GM21723 (cell line): ENCODE results near the gene EML6.
A peak's percentile ranks its signal among the peaks of the same experiment; 100 is the strongest.
"Not testable (repeated sequence)": the region's sequence is repeated elsewhere in the genome, so short reads cannot be mapped to it uniquely, and the experiment has no call there.

Source experiments
- ATAC-seq: cut with Tn5 transposase; IDR thresholded peaks from one replicate; pipeline ENCODE4 v1.9.1; 2021; ENCODE audit warnings: mild to moderate bottlenecking, moderate library complexity; ENCODE audit not compliant: unreplicated experiment

The EML6 gene

DNA sequence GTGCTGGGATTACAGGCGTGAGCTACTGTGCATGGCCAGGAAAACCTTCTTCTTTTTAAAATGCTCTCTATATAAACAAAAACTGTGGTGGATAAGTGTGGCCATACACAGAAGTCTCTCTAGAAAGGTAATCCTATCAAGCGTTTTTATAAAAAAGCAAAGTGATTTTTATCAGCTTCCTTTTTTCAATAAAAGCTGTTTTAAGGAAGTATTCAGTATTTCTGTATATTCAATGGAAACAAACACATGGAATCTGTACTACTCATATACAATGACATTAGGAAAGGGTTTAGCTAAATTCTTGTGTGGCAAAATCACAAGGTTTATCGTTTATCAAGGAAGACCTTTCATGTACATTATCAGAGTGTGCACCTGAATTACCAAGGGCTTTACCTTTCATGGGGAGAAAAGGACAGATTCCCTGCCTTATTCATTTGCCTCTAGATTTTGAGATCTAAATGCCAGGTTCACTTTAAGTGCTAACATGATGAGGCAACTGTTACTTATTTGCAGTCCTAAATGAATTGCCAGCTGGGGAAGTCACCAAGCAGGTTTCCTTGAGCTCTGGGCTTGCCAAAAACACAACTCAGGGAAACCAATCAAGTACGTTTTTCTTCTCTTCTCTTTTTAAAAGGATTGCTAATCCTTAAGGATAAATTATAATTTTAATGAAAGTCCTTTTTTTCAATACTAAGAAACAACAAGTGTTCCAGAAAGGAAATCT lies 256.0 kb downstream of the EML6 start:
- ATAC-seq: no peak

DNA sequence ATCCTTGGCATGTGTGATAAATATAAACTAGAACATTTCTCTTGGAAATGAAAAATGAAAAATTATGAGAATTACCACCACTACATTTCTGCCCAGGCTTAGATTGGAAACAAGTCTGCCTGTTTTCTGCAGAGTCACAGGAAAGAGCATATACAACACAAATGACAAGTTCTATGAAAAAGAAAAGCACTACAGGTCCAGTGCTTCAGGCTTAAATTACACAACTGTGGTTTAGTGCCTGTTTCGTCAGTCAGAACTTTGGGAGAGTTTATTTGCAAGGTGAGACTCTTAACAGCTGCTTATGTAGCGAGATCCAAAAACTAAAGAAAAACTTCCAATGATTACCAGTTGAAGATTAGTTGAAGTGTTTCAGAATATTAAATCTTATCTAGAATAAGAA lies 257.9 kb downstream of the EML6 start:
- no peak for ATAC-seq

DNA sequence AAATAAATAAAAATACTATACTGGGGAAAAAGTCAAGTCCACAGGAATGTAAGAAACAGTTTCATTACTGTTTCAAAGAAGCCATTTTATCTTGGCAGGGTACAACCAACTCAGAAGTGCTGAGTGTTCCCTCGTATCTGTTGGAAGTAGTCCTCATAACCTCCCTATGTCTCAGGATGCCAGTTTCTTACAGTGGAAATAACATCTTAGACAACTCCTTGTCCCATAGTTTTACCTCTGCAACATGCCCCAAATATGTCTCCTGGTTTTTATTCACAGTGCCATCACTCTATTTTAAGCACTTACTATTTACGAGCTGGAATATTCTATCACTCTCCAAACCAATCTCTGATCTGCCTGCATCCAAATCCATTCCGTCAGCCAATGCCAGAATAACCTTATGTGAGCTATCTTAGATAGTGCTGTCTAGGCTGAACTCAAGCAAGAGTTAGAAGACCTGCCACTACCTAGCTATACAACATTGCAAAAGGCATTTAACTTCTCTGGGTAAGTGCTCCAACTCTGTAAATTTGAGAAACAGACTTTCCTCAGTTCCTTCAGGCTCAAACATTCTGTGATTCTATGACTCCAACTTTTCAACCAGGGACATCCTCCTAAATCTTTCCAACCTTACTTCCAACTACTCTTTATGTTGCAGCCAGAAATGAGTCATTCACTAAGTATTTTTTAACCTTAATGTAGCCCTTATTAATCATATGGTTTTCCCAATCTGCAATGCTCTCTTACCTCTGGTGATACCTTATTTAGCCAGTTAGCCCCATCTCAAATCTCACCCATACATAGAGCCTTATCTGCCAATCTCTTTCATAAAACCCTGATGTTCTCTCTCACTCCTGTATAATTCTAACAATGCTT lies 260.1 kb downstream of the EML6 start:
- no peak for ATAC-seq

DNA sequence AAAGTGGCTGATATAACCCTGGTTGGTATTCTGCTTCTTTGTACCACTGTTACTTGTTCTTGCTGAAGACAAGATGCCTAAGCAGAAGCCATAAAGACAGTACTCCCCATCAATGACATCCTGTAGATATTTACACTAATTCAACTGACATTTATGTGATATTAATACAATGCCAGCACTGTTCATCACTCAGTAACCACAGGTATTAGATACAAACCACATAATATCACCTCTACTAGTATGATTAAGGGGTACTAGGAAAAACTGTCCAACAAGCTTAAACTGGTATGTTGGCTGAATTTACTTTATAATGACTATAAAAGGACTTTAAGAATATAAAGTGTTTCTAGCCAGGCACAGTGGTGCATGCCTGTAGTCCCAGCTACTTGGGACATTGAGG lies 261.0 kb downstream of the EML6 start:
- no peak for ATAC-seq

DNA sequence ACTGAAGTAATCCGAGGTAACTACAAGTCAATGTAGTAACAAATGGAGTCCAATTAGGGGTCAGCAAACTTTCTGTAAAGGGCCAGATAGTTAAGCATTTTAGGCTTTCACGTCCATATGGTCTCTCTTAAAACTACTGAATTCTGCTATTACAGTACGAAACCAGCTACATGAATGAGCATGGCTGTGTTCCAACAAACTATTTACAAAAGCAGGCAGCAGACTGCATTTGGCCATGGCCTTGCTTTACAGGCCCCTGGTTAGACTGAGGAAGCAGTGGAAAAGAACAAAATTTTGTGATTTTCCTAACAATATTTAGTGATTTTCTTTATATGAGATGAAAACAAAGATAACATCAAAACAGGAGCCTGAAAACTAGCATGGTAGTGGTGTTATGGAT lies 262.8 kb downstream of the EML6 start:
- no peak for ATAC-seq

DNA sequence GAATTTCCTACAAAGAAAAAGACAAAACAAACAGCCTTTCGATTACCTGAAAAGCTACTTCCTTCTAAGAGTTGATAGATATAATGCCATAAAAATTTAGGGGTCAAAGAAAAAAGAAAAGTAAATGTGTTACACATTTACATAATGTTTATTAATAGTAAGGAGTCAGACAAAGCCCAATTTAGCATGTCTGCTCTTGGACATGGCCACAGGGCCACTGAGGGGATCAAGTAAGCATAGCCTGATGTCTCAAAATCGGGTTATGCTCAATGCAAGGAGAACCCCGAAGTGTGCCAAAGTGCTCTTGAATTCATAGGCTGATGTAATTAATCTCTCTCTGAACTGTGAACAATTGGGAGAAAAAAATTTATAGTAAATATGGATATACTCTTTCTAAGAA lies 265.1 kb downstream of the EML6 start:
- no peak for ATAC-seq

DNA sequence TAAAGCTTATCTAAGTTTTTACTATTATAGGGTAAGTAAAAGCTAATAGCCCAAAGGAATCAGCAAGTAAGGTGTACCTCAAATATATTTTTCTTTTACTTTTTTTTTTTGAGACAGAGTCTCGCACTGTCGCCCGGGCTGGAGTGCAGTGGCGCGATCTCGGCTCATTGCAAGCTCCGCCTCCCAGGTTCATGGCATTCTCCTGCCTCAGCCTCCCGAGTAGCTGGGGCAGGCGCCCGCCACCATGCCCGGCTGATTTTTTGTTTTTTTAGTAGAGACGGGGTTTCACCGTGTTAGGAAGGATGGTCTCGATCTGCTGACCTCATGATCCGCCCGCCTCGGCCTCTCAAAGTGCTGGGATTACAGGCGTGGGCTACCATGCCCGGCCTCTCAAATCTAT lies 267.2 kb downstream of the EML6 start:
- not testable (repeated sequence) for ATAC-seq

DNA sequence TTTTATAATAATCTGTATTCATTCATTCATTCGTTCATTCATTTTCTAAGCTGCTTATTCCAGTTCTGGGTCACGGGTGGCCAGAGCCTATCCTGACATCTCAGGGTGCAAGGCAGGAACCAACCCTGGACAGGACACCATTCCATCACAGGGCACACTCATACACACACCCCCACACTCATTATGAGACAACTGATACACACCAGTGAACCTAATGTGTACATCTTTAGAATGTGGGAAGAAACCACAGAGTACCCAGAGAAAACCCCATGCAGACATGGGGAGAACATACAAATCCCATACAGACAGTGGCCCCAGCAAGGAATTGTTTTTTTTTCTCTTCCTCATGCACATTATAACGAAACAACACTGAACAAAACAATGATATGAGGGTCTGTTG lies 272.1 kb downstream of the EML6 start:
- no peak for ATAC-seq

DNA sequence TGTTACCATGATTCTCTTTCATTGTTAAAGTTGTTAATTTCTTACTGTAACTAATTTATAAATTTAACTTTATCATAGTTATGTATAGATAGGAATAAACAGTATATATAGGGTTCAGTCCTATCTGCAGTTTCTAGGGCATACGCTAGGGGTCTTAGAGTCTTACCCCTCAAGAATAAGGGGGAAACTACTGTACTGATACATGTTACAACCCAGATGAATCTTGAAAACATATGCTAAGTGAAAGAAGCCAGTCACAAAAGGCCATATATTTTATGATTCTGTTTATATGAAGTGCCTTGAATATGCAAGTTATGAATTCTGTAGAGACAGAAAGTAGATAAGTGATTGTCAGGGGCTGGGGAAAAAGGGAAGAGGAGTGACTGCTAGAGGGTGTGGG lies 274.4 kb downstream of the EML6 start:
- ATAC-seq: no peak

DNA sequence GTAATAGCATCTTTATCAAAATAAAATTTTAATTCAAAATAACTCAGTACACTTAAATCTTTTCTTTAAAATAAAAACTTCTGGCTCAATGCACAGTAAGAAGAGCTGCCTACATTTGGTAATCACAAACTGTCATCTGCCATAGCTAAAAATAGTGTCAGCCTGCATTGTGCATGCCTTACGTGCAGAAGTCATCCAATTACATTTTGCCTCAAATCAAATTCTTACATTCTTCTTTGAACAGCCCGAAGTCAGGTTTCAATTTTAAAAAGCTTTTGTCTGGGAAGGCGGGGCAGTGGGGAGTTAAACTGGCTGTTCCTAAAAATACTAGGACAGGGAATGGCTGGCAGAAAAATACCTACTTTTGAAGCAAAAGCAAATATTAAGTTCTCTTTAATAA lies 275.7 kb downstream of the EML6 start:
- no peak for ATAC-seq

DNA sequence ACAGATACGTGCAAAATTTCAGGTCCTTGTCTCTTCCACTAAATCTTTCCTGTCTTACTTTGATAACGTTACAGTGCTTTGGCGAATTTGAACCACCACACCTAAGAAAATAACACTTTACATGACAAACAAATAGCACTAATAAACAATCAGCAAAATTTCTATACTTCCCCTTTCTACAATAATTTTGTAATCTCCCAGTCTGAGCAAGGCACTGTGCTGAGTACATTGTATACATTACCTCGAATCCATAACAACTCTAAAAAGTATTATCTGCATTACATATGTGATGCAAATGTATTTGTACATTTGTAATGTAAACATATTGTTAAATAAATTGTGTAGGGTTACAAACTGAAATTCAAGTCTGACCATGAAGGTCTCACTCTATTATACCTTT lies 276.9 kb downstream of the EML6 start:
- ATAC-seq: no peak

DNA sequence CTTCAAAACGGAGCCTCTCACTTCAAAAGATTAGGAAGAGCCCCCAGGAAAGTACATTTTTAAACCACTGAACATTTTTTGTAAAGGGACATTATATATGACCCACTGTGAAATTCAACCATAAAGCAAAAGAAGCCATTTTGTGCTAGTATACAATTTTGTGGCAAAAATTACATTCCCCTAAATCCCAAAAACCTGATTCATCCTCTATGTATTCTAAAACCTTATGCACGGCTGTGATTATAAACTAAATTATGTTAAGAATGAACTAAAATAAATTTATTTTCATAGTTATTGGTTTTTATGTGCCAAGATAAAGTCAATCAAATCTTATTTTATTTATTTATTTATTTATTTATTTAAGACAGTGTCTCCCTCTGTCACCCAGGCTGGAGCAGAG lies 278.3 kb downstream of the EML6 start:
- no peak for ATAC-seq

DNA sequence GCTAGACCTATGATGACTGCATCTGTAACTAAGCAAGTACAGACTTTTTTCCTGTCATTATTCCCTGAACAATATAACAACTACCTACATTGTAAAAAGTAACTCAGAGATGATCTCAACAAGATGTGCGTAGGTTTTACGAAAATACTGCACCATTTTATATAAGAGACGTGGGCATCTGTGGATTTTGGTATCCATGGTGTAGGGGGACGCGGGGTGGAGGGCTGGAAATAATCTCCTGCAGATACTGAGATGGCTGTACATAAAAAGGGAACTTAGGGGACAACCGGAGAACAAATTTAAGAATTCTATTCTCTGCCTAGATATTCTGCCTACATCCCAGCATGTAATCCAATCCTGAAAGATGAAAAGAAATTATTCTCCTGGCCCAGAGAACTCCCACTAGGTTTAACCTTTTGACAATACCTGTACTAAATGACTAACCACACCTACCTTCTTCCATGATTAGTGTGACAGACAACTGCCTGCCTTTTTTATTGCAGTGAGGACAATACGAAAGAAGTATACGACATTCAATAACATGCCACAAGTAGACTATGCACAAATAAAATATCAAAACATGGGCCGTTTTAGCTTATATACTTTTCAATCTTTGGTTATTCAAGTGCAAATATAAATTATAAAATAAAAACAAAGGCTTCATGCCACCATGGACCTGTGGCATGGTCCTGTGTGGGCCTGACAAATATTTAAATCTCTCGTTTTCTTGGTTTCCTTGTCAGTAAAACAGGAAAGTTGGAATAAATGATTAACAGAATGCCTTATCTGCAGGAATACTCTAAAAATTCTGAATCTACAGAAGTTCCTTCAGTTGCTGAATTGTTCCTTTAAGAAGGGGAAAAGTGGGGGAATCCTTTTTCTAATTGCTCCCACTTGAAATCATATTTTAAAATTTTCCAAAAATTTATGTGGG lies 280.5 kb downstream of the EML6 start:
- ATAC-seq: no peak

DNA sequence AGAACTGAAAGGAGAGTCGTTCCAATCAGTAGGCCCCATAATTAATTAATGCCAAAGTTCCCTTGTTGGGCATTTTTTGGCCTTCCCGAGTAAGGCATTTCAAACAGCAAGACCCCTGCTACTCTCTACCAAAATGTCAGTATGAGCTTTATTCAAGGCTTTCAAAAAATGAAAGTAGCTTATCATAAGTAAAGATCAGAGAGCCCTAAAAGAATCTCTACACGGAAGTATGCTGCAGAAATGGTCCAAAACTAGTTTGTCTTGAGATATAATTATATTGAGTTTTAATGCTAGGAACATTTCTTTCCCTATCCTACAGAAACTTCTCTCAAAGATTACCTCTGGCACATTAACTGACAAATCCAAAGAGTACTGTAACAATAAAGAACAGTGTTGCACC lies 282.8 kb downstream of the EML6 start:
- no peak for ATAC-seq

DNA sequence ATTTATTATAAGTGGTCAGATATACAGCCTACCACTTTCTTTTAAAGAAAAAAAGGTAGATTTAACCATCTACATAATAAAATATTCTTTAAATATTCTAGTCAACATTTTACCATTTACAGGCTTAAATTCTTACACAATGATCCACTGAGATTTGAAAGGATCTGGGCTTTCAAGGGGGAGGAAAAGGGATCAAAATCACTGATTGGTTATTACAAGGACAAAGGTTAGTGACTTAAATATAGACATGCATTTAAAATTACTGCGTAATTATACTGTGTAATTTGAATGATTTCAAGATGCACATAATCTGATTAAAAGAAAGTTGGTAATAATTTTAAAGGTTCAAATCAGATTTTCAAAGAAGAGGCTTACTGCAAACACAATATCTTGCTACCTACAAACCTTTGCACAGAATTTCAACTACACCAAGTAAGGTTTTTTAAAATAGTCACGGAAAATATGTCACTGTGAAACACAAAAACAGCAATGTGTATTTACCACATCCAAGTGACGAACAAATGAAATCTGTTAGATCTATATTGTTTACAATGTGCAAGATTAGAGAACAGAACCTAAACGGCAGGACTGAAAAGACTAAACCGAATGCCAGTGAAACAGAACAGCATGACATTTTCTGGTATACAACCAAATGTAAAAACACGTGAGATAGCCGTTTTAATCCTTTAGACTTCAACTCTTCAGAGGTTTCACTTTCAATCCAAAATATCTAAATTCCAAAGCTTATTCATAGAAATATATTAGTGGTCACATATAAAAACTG lies 286.0 kb downstream of the EML6 start:
- ATAC-seq: peak; percentile 26

DNA sequence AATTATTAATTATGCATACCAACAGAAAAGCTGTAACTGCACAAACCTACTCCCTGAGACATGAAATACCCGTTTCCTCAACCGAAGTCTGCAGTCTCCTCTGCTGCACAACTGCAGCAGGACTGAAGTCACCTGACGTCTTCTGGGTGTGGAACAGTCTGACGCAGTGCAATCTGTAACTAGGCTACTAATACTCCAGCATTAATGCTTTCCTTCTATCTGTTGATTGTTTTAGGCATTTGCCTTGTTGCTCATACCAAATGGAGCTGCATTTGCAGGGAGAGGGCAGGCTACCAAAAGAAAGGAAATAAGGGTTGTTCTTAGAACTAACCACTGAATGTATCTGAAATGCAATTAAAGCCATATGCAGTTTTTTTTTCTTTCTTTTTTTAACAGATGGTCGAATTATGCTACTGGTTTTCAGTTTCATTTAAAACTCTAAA lies 286.7 kb downstream of the EML6 start:
- ATAC-seq: peak; percentile 97

DNA sequence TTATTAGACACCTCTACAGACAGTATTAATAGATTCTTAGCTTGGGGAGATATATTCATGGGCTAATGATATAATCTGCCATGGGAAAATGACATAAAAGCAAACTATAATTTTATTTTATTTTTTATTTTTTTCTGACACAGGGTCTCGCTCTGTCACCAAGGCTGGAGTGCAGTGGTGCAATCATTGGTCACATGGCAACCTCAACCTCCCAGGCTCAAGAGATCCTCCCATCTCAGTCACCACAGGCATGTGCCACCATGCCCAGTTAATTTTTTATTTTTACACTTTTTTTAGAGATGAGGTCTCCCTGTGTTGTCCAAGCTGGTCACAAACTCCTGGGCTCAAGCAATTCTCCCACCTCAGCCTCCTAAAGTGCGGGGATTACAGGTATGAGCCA lies 287.5 kb downstream of the EML6 start:
- ATAC-seq: no peak

DNA sequence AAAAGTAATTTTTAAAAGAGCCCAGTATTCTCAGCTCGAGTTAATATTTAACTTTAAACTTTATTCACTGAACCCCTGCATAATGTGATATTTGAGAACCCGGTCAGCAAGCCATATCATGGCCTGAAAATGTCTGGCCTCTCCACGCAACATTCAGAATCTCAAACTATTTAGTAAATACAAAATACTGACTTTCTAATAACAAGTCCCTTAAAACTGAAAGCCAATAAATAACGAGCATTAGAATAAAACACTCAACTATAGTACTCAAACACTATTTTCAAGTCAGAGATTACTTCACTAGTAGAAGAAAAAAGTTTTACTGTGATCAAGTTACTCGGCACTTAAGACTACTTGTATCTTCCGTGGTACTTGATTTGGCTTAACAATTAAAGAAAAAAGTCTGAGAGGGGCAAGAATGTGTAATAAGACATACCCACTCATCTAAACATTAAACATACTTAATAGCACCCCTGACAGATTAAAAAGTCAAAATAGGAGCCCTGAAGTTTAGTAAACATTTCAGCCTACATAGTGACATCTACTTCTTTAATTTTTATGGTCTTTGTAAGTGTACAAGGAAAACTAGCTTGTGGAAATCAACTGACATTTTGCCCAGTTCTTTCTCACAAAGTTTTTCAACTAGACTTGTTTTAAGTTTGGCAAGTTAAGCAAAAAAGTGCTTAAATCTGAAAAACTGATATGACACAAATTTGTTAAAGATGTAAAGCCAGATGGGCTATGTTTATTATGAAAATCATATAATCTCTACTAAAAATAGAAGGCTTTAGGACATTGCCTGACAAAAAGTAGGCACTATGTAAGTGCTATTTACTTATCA lies 288.6 kb downstream of the EML6 start:
- ATAC-seq: no peak

DNA sequence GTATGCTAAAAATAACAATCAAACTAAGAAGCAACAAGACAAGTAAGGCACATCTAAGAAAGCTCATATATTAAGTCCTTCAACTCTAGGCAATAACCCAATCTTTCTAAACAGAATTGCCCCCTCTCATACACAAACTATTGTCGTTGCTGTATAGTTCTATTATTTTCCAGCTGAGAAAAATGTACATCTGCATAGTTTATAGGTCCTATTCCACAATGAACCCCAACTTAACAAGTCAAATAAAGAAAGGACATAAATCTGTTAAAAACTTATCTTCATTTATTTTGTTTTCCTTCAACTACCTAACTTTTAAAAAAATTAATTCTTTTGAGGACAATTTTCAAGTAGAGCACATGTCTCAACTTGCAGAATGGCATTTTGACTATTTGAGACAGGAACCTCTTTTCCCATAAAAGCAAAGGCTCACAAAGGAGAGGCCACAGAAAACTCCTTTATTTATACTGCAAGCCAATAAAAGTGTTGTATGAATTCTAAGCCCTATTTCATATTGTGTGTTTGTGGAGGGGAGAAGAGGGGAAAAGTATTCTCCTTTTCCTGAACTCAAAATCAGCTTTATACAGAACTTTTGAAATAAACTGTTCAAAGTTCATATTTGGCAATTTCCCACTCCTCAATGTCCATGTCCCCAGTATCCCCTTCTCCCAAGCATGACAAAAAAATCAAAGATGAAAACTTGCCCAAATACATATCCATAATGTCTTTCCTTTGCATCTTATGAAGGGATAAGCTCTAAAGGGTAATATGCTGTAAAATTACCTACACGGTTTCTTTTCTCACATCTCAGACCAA lies 289.4 kb downstream of the EML6 start:
- ATAC-seq: no peak
